AG09309 (cell line): ENCODE measurements around the gene KRTAP1-3.

Source experiments
- DNase-seq: peaks from one replicate; pipeline ENCODE4 v3.0.0-alpha.2; 2010; ENCODE audit warnings: low read depth
- H3K4me3 ChIP-seq: 2 replicates; pipeline ENCODE4 v1.5.1; 2011; ENCODE audit warnings: mild to moderate bottlenecking, low read depth, low read length, moderate library complexity; ENCODE audit not compliant: control insufficient read depth
- CTCF ChIP-seq: IDR thresholded peaks from 2 replicates; pipeline ENCODE4 v1.5.1; 2011; ENCODE audit warnings: mild to moderate bottlenecking, low read depth, low read length, inconsistent platforms; ENCODE audit not compliant: insufficient read depth, control insufficient read depth; ENCODE audit errors: missing control alignments

Gene KRTAP1-3

DNA sequence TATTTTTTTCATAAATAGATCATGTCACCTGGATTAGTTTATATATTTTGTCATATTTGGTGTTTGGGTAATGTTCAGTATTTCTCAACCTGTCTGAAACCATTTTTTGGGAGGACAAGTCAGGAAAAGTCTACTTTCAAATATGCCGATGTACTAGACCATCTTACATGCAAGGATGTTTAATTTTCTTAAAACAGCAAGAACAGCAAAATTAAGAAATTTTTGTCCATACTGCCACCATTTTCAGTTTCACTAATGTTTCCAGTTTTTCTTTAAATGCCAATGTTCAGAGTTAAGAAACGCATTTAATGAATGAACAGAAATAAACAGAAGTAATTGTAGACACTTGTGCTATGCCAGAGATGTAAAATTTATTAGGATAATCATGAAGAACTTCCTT lies 41.6 kb downstream of the KRTAP1-3 start:
- H3K4me3 ChIP-seq: no peak overlapping the region
- TF ChIP-seq CTCF: no peak
- no peak for DNase-seq

- no peak for DNase-seq
- no peak for TF ChIP-seq CTCF
- H3K4me3 ChIP-seq: no peak overlapping the region
These were observed 42.0 kb downstream of the KRTAP1-3 start for GRCh38 chr17:40992666-40993065.

- TF ChIP-seq CTCF: no peak
- DNase-seq: no peak
- H3K4me3 ChIP-seq: no peak overlapping the region
These were observed 47.8 kb downstream of the KRTAP1-3 start for GRCh38 chr17:40986920-40987319.

DNA sequence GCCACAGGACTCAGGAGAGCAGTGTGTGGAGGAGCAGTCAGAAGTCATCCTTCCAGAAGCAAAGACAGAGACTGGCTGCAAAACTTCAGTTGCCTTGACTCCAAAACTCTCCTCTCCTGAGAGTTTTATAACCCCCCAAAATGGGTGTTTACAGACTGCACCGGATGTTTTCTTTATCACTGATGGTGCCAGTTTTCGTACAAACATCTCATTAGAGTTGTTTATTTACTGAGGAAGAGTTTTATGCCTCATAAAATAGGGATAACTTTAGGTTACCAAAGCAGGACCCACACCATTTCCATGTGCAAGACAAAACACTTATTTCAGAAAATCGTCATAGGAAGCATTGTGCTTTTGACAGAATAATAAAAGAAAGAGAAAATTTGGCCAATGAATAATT lies 50.4 kb downstream of the KRTAP1-3 start, which contains the start of gene KRT40:
KRT40 (minus strand) TSS at position 101 of the 400 bp plus-strand sequence; CDS start at position 48, 53 bp downstream.
- no peak within 1 kb of the TSS for H3K4me3 ChIP-seq
- TF ChIP-seq CTCF: no peak

More for the DNA sequence above, 50.4 kb downstream of the KRTAP1-3 start, which contains the start of gene KRT40:
- no peak for DNase-seq
